HFFc6 (cell line): ENCODE results near the gene GSDME. TPM values are rescaled to one million over a fixed set of nuclear protein-coding genes. Genes with fewer than 3 reads are reported as not detected.

Experiments
- DNase-seq: peaks from one replicate; pipeline ENCODE4 v3.0.0-alpha.2; 2018
- H3K27ac Mint-ChIP-seq: 2 replicates; pipeline ENCODE4 v1.8.0; 2020; ENCODE audit warnings: mild to moderate bottlenecking, mixed read lengths
- H3K27me3 Mint-ChIP-seq: 2 replicates; pipeline ENCODE4 v1.8.0; 2021; ENCODE audit warnings: mild to moderate bottlenecking, moderate library complexity, mixed read lengths; ENCODE audit not compliant: insufficient read depth
- H3K36me3 Mint-ChIP-seq: 2 replicates; pipeline ENCODE4 v1.8.0; 2021; ENCODE audit warnings: low read depth, mixed read lengths
- H3K4me1 Mint-ChIP-seq: 2 replicates; pipeline ENCODE4 v1.8.0; 2020; ENCODE audit warnings: low read depth, mixed read lengths
- H3K4me3 Mint-ChIP-seq: 2 replicates; pipeline ENCODE4 v1.8.0; 2020; ENCODE audit warnings: mild to moderate bottlenecking, moderate library complexity, mixed read lengths
- H3K9me3 Mint-ChIP-seq: 2 replicates; pipeline ENCODE4 v1.8.0; 2020; ENCODE audit warnings: mild to moderate bottlenecking, mixed read lengths
- CTCF ChIP-seq: fragments of 200-600 bp; sonication (generic); IDR thresholded peaks from 2 replicates; pipeline ENCODE4 v1.5.0; 2021; ENCODE audit warnings: antibody characterized with exemption, mild to moderate bottlenecking
- total RNA-seq, 6 experiments: library from RNA; stranded (reverse); fragmentation: NEBNext Ultra II Directional; extraction: Animal tissue kit (Norgen Biotek cat#: 25700); gene quantifications; 2 replicates in 1 of 6; 3 replicates in 5 of 6; pipeline ENCODE4 v1.2.3, GENCODE V29; 2021

GSDME gene
- total RNA-seq, 6 experiments from 2014 or later = 37.1 to 49.8 (median 42.8) TPM

GRCh38 chr7:24733414-24734060 is 23.7 kb downstream of the GSDME start:
- H3K27ac Mint-ChIP-seq = peak overlapping the region; percentile 84
- H3K9me3 Mint-ChIP-seq = peaks cover 13% of the 10 kb centered on the region
- no peak for TF ChIP-seq CTCF
- H3K27me3 Mint-ChIP-seq = no peaks in the 10 kb centered on the region; the same call in 1 of the 2 replicates
- H3K36me3 Mint-ChIP-seq = peaks cover 29% of the 10 kb centered on the region
- no peak overlapping the region for H3K4me3 Mint-ChIP-seq
- peaks cover 63% of the 10 kb centered on the region for H3K4me1 Mint-ChIP-seq
- DNase-seq = no peak

GRCh38 chr7:24732646-24733413 is 24.4 kb downstream of the GSDME start:
- Mint-ChIP-seq H3K27ac (peak overlapping the region; percentile 84), H3K9me3 (peaks cover 6% of the 10 kb centered on the region), H3K27me3 (no peaks in the 10 kb centered on the region; the same call in 1 of the 2 replicates), H3K4me1 (peaks cover 64% of the 10 kb centered on the region), H3K4me3 (no peak overlapping the region), H3K36me3 (peaks cover 22% of the 10 kb centered on the region)
- peak; percentile 71 for DNase-seq
- no peak for TF ChIP-seq CTCF

GRCh38 chr7:24731313-24731712 is 26.0 kb downstream of the GSDME start:
- H3K27me3 Mint-ChIP-seq = no peaks in the 10 kb centered on the region; the same call in 1 of the 2 replicates
- H3K27ac Mint-ChIP-seq = no peak overlapping the region
- H3K9me3 Mint-ChIP-seq = no peaks in the 10 kb centered on the region
- peaks cover 10% of the 10 kb centered on the region; the same call in 1 of the 2 replicates for H3K36me3 Mint-ChIP-seq
- H3K4me1 Mint-ChIP-seq = peaks cover 57% of the 10 kb centered on the region
- no peak overlapping the region for H3K4me3 Mint-ChIP-seq
- DNase-seq = no peak
- TF ChIP-seq CTCF = no peak

DNA sequence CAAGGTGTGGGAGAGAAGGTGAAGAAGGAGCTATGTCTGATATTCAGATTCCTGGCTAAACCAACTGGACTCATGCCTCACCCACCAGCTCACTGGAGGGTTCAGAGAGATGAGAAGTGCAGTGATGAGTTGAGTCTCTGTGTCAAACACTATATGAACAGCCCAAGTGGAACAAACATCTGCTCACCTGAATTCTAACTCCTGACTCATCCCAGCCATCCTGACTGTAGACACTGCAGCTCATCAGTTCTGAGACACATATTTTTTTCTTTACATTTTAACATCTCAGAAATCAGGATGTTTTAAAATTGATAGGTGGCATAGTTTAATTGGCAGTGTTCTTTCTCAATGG is 27.3 kb downstream of the GSDME start:
- Mint-ChIP-seq H3K27me3 (no peaks in the 10 kb centered on the region; the same call in 1 of the 2 replicates), H3K4me3 (no peak overlapping the region), H3K9me3 (no peaks in the 10 kb centered on the region), H3K36me3 (peaks cover 14% of the 10 kb centered on the region; the same call in 1 of the 2 replicates), H3K27ac (no peak overlapping the region), H3K4me1 (peaks cover 46% of the 10 kb centered on the region)
- no peak for DNase-seq
- no peak for TF ChIP-seq CTCF

DNA sequence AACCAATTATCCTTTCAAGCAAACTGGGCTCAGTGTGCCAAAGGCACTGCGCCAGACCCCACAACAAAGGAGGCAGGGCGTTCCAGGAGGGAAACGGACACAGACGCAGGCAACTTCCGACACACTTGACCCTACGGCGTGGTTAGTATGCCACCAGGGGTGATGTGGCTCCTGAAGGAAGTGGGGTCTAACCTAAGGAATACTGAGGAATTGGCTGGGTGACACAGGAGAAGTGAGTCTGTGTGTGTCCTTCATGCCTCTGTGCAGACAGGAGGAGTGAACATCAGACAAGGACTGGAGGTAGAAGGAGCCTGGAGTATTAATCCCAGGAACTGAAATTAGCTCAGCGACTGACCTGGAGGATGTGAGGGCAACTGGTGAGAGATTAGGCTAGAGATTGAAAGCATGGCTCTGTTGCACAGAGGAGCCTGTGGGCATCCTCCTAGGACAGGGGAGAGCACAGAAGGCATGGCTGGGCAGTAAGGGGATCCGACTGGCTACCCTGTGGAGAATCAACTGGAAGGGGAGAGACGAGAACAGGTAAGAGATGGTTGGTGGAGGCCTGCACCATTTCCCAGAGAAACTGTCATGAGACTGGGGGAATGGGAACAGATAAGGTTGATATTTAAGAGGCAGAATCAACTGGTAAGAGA is 27.8 kb downstream of the GSDME start:
- H3K4me3 Mint-ChIP-seq = no peak overlapping the region

More for the DNA sequence above, 27.8 kb downstream of the GSDME start:
- no peak for TF ChIP-seq CTCF
- peaks cover 18% of the 10 kb centered on the region; the same call in 1 of the 2 replicates for H3K36me3 Mint-ChIP-seq
- DNase-seq = no peak
- no peaks in the 10 kb centered on the region; the same call in 1 of the 2 replicates for H3K27me3 Mint-ChIP-seq
- H3K27ac Mint-ChIP-seq = no peak overlapping the region
- H3K9me3 Mint-ChIP-seq = no peaks in the 10 kb centered on the region
- peaks cover 41% of the 10 kb centered on the region for H3K4me1 Mint-ChIP-seq
